ENCODE measurements around the gene RAI1. TPM values are rescaled to one million over a fixed set of nuclear protein-coding genes. Genes with fewer than 3 reads are reported as not detected.
A peak's percentile ranks its signal among the peaks of the same experiment; 100 is the strongest.

Gene RAI1
- total and polyA plus RNA-seq, 10 of the 15 experiments (the other 5 are each of a cell fraction or from before 2014, with no cell fraction given): 0.66 to 37.7 (median 6.0) TPM

- POLR2A ChIA-PET: interaction anchor here (1.2 to 1.8 kb wide), 3 partner anchors 49 to 94 kb away, joined by 3 to 4 read pairs (median 4); no protein-coding TSS in a partner anchor
- 59% methylated on average over 7 of the region's 7 CpGs for WGBS (ENCODE audit: insufficient coverage, insufficient replicate concordance, low lambda C conversion rate, missing lambda C conversion rate)
- in situ Hi-C loops (cut with MboI): no loop called here
Observed at GRCh38 chr17:17784657-17785267, 103.5 kb downstream of the RAI1 start.

More at GRCh38 chr17:17784657-17785267, 103.5 kb downstream of the RAI1 start:
- H4K20me1 ChIP-seq (ENCODE audit: control insufficient read depth, insufficient read depth): no peaks in the 10 kb centered on the region; the same call in 1 of the 2 replicates
- H3K36me3 ChIP-seq (ENCODE audit: control insufficient read depth in 2 of 2, insufficient read depth in 2 of 2, low read length in 1 of 2): peaks cover 0 to 6% of the 10 kb centered on the region in 2 experiments; a peak in 2 of 4 replicates
- H2AFZ ChIP-seq (ENCODE audit: control insufficient read depth, low read depth, low read length): no peak overlapping the region
- H3K27ac ChIP-seq (ENCODE audit: control insufficient read depth, insufficient read depth): no peak overlapping the region
- ChIA-PET RAD21 (ENCODE audit: unreplicated experiment) (interaction anchor here (1.0 to 1.5 kb wide), 3 partner anchors 27 to 65 kb away, joined by 3 to 7 read pairs (median 4); no protein-coding TSS in a partner anchor), CTCF (interaction anchor here (0.7 to 1.9 kb wide), 8 partner anchors 8 to 249 kb away, joined by 3 to 6 read pairs (median 3); no protein-coding TSS in a partner anchor), SMC1A (ENCODE audit: uncharacterized antibody, unreplicated experiment) (interaction anchor here (0.6 to 1.7 kb wide), 4 partner anchors 74 to 133 kb away, joined by 3 to 8 read pairs (median 3); no protein-coding TSS in a partner anchor)
- H3K4me3 ChIP-seq: no peak overlapping the region
- H3K79me2 ChIP-seq (ENCODE audit: control insufficient read depth, insufficient read depth, low read length): no peaks in the 10 kb centered on the region
- H3K9ac ChIP-seq (ENCODE audit: control insufficient read depth, insufficient read depth, low read length): no peak overlapping the region
- no peaks in the 10 kb centered on the region for H3K27me3 ChIP-seq (replicated peaks in 1 of 2; ENCODE audit: control insufficient read depth in 2 of 2, insufficient read depth in 2 of 2, low read length in 1 of 2)
- no peaks in the 10 kb centered on the region for H3K9me3 ChIP-seq (replicated peaks; ENCODE audit: control insufficient read depth, insufficient read depth, low read length)
- DNase-seq (ENCODE audit: low read depth, low spot score) (no peak), FAIRE-seq (no peak), ATAC-seq (no peak)
- BruUV-seq (replicated peaks): no TSS peak
- TF ChIP-seq CTCF (IDR thresholded peaks at IDR 0.05 in 2 of 3, conservative IDR thresholded peaks at IDR 0.05 in 1 of 3; ENCODE audit: control insufficient read depth in 2 of 3, extremely low read depth in 1 of 3, insufficient read depth in 1 of 3, low read depth in 3 of 3, low read length in 3 of 3): 0 out of 6 replicates have a peak, but pooled peaks of 1 of the 3 experiments have one; percentile 10
- peak; percentile 52; the same call in 1 of the 2 replicates for TF ChIP-seq NFYB (IDR thresholded peaks at IDR 0.05; ENCODE audit: insufficient read depth, low read depth, low read length)
- TF ChIP-seq ZNF622 (IDR thresholded peaks at IDR 0.05): no peak
- no peak for TF ChIP-seq TBL1XR1 (IDR thresholded peaks at IDR 0.05; ENCODE audit: low read depth, low read length)
- H3K4me1 ChIP-seq (ENCODE audit: control insufficient read depth, insufficient read depth, low read length): peaks cover 11% of the 10 kb centered on the region
- H3K4me2 ChIP-seq (ENCODE audit: control insufficient read depth, insufficient read depth): peak overlapping the region; percentile 81; the same call in 1 of the 2 replicates
- intact Hi-C loops (cut with micrococcal nuclease; ENCODE audit: unreplicated experiment): no loop called here
